HPDE6-E6E7 (cell line): ENCODE data around the gene KLF9.

Experiments used
- DNase-seq: peaks from one replicate; pipeline ENCODE4 v3.0.0; 2011; ENCODE audit warnings: missing footprints; ENCODE audit errors: extremely low spot score

KLF9 gene

GRCh38 chr9:70363760-70364159, 50.7 kb downstream of the KLF9 start:
- no peak for DNase-seq

- peak; percentile 15 for DNase-seq
Observed at GRCh38 chr9:70362952-70363351, 51.5 kb downstream of the KLF9 start.

- DNase-seq = no peak
Observed at GRCh38 chr9:70355801-70356200, 58.7 kb downstream of the KLF9 start.

- DNase-seq = no peak
Observed at GRCh38 chr9:70352802-70353201, 61.7 kb downstream of the KLF9 start.

GRCh38 chr9:70352356-70352755, 62.1 kb downstream of the KLF9 start:
- DNase-seq = no peak

- no peak for DNase-seq
Observed at GRCh38 chr9:70347046-70347445, 67.4 kb downstream of the KLF9 start.

GRCh38 chr9:70340572-70340971, 73.9 kb downstream of the KLF9 start:
- DNase-seq = no peak
